GM12891 (cell line): Measurements from ENCODE around the gene GUCY2D.

Source experiments
- PAX5 ChIP-seq: IDR thresholded peaks from 2 replicates; pipeline ENCODE4 v1.6.1; 2011; ENCODE audit warnings: low read length, moderate library complexity, mild to moderate bottlenecking; ENCODE audit not compliant: insufficient read depth, severe bottlenecking
- POLR2A ChIP-seq: IDR thresholded peaks from 2 replicates; pipeline ENCODE4 v1.6.1; 2011; ENCODE audit warnings: low read depth, low read length, control low read depth
- POLR2AphosphoS5 ChIP-seq: IDR thresholded peaks from 2 replicates; pipeline ENCODE4 v1.6.1; 2011; ENCODE audit warnings: low read depth, low read length, control low read depth
- POU2F2 ChIP-seq: IDR thresholded peaks from 2 replicates; pipeline ENCODE4 v1.6.1; 2011; ENCODE audit warnings: low read depth, mild to moderate bottlenecking, control low read depth, low read length, moderate library complexity
- SPI1 ChIP-seq: IDR thresholded peaks from 2 replicates; pipeline ENCODE4 v1.6.1; 2011; ENCODE audit warnings: low read depth, low read length, control low read depth
- TAF1 ChIP-seq: IDR thresholded peaks from 2 replicates; pipeline ENCODE4 v1.6.1; 2011; ENCODE audit warnings: low read depth, low read length, control low read depth

GRCh38 chr17:7997186-7997585, 5.2 kb upstream of the GUCY2D start:
- TF ChIP-seq POLR2AphosphoS5 (no peak), TAF1 (no peak), POLR2A (no peak), PAX5 (no peak), SPI1 (no peak), POU2F2 (no peak)
